Measurements from ENCODE around the gene FCHSD2. TPM values are rescaled to one million over a fixed set of nuclear protein-coding genes. Genes with fewer than 3 reads are reported as not detected.

The FCHSD2 gene
- total and polyA plus RNA-seq, 2 donors (not counting 3 experiments of a cell fraction or from before 2014, with no cell fraction given) = 20.8 to 56.9 TPM

DNA sequence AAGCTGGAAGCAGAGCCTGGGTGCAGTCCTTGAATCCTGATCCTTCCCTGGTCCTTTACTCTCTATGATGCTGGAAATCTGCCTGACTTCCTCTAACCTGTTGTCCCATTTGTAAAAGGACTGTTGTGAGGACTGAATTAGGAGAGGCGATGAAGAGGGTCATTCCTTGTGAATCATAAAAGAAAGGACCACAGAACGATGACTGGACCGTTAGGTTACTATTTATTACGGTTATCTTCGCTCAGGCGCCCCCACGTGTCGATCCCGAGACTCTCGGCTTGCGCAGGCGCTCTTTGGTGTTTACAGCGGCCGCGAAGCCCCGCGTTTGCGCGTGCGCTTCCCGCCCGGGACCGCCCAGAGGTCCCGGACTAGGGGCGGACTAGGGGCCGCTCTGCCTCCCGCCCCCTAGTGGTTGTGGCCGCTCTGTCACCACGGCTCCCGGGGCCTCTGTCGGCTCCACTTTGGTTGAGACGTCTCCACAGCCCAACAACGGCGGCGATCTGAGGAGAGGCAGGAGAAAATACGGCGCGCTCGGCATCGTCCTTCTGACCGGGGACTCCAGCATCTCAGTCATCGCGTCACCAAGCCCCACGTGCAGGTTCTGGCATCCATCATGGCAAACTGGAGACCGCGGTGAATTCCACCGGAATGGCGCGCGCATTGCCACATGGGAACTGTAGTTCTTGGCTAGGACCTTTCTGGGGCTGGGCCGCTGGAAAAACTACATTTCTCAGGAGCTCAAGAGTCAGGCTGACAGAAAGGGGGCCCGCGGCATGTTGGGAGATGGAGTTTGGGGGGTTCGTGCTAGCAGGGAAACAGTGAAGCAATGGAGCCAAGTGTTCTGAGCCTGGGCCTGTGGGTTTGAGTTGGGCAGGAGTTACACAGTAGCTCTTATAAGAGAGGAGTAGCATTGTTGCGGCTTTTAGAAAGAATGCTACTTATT is 348.4 kb downstream of the FCHSD2 start, which contains the start of gene STARD10:
Gene STARD10 (minus strand): TSS at position 623 of the 943 bp plus-strand sequence. CDS start 12,866 bp downstream, outside the sequence.
- peak; percentile 99 for FAIRE-seq
- TSS peak; percentile 85 for BruUV-seq (replicated peaks)
- POLR2A ChIA-PET = interaction anchor here (1.0 to 1.2 kb wide), 3 partner anchors 69 to 72 kb away, joined by 3 to 4 read pairs (median 3); no protein-coding TSS in a partner anchor

More for the DNA sequence above, 348.4 kb downstream of the FCHSD2 start, which contains the start of gene STARD10:
- H3K27ac ChIP-seq (ENCODE audit: insufficient read depth, low read depth, low read length) = peak within 1 kb of the TSS; percentile 84
- no peaks in the 10 kb centered on the region for H4K20me1 ChIP-seq (replicated peaks; ENCODE audit: control insufficient read depth, extremely low read depth, insufficient read depth, low read length)
- H3K27me3 ChIP-seq (ENCODE audit: control insufficient read depth in 2 of 2, insufficient read depth in 2 of 2, low read length in 2 of 2) = no peaks in the 10 kb centered on the region
- H3K4me2 ChIP-seq (ENCODE audit: insufficient read depth, low read length) = peak within 1 kb of the TSS; percentile 42
- H3K36me3 ChIP-seq (ENCODE audit: control insufficient read depth in 2 of 2, extremely low read depth in 1 of 2, insufficient read depth in 2 of 2, low read length in 2 of 2) = no peaks in the 10 kb centered on the region
- no peaks in the 10 kb centered on the region for H3K9me1 ChIP-seq (replicated peaks; ENCODE audit: control insufficient read depth, extremely low read depth, insufficient read depth, low read length)
- intact Hi-C loops (cut with micrococcal nuclease) (loop anchor here (1.0 to 5.0 kb wide), 4 partner anchors 21 to 206 kb away; partner anchors contain the start of genes ARAP1 and ATG16L2), dilution Hi-C loops (cut with MboI; ENCODE audit: extremely low pct_ligation_motif_present, low sequenced_read_pairs) (no loop called here)
- peak within 1 kb of the TSS; percentile 96 for H2AFZ ChIP-seq (ENCODE audit: low read depth, low read length)
- H3K9me3 ChIP-seq (replicated peaks; ENCODE audit: control insufficient read depth, insufficient read depth, low read length) = no peaks in the 10 kb centered on the region
- peak; percentile 84 for TF ChIP-seq POLR2AphosphoS5 (IDR thresholded peaks at IDR 0.05; ENCODE audit: insufficient read depth, low read depth, low read length)
- TF ChIP-seq FOS (IDR thresholded peaks at IDR 0.05; ENCODE audit: borderline replicate concordance, insufficient read depth, low read length) = peak; percentile 55
- TF ChIP-seq, protein P1, sequence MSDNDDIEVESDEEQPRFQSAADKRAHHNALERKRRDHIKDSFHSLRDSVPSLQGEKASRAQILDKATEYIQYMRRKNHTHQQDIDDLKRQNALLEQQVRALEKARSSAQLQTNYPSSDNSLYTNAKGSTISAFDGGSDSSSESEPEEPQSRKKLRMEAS (IDR thresholded peaks at IDR 0.05; ENCODE audit: insufficient read depth, insufficient read length) = peak; percentile 86
- no peak for TF ChIP-seq MYC (IDR thresholded peaks at IDR 0.05; ENCODE audit: low read depth, low read length)
- no peak for TF ChIP-seq GATA2 (IDR thresholded peaks at IDR 0.05; ENCODE audit: insufficient read depth, insufficient read length, low read depth, low read length)
- TF ChIP-seq POLR2A (IDR thresholded peaks at IDR 0.05; ENCODE audit: low read depth, low read length) = peak; percentile 75
- no peak for TF ChIP-seq EZH2 (IDR thresholded peaks at IDR 0.05; ENCODE audit: borderline replicate concordance, low read depth, low read length, severe bottlenecking)
- TF ChIP-seq JUN (IDR thresholded peaks at IDR 0.05; ENCODE audit: borderline replicate concordance, insufficient read depth, insufficient read length, low read depth) = no peak
- peak; percentile 99 for TF ChIP-seq CTCF (IDR thresholded peaks at IDR 0.05; ENCODE audit: extremely low read depth in 1 of 2, insufficient read depth in 1 of 2, low read depth in 1 of 2, low read length in 2 of 2)
- CTCF ChIA-PET = interaction anchor here (0.7 to 4.2 kb wide), 27 partner anchors 9 to 495 kb away, joined by 3 to 136 read pairs (median 5); partner anchors contain the start of gene ATG16L2
- H3K79me2 ChIP-seq (ENCODE audit: control insufficient read depth, insufficient read depth, low read length) = no peaks in the 10 kb centered on the region
- peak within 1 kb of the TSS; percentile 81 for H3K9ac ChIP-seq (replicated peaks; ENCODE audit: extremely low read depth, insufficient read depth, low read length)
- DNase-seq (ENCODE audit: low read depth, low spot score) = peak; percentile 96
- peak within 1 kb of the TSS; percentile 66 to 85 (median 71) for H3K4me3 ChIP-seq (replicated peaks in 1 of 3; ENCODE audit: insufficient read depth in 1 of 3, low read depth in 1 of 3, low read length in 3 of 3)
- H3K4me1 ChIP-seq (ENCODE audit: control insufficient read depth, extremely low read depth, insufficient read depth, low read length) = peaks cover 3% of the 10 kb centered on the region

All from endothelial cell of umbilical vein (primary cell).